Left forelimb (tissue), 1 donor: ENCODE measurements around the gene PPDPF.
"Not testable (repeated sequence)": the region's sequence is repeated elsewhere in the genome, so short reads cannot be mapped to it uniquely, and the experiment has no call there.

Experiments
- DNase-seq: peaks from one replicate; pipeline ENCODE4 v3.0.0-alpha.2; 2018; ENCODE audit warnings: low spot score

The PPDPF gene

DNA sequence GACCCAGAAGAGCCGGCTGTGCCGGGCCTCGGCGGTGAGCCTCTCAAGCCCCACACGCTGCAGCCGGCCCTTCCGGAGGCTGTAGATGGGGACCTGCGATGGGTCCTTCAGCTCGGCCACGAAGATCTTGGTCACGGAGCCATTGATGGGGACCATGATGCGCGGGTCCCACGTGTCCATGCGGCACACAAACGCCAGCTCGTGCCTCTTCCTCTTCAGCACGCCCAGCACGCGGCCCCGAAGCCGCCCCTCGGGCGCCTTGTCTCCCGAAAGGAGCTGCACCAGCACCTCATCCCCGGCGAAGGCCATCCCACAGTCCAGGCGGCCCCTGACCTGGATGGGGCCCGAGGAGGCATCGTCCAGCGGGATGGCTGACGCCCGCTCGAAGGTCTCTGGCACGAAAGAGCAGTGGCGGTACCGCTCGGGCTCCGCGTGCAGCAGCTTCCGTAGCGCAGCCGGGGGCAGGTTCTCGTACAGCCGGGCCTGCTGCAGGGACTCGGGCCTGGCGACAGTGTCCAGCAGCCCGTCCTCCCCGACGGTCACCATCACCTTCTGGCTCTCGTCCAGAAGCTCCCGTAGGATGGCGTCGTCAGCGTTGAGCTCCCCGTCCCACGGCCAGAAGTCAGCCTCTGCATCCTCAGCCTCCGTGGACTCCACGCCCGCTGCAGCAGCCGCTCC, 44.6 kb downstream of the PPDPF start:
- DNase-seq = no peak

DNA sequence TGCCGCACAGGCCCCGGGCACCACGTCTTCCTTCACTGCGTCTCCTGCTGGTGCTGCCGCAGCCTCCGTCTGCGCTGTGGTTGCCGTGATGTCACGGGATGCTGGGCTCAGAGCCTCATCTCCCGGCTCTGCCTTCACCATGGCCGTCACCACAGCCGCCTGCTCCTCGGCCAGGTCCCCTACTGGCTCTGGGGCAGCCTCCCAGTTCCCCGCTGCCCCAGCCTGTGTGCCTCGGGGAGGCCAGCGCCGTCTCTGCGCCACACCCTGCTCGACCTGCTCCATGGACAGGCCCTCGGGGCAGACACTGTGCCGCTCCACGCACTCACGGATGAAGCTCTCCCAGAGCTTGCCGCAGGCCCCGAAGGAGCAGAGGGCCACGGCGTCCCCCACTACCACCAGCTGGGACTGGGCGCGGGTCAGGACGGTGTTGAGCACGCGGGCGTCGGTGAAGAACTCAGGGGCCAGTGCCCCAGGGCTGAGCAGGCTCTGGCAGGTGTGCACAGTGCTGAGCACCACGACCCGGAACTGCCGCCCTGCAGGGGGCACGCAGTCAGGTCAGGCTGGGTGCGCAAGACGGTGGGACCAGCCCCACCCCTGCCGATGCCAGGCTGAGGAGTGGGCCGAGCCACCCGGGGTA, 45.3 kb downstream of the PPDPF start:
- no peak for DNase-seq

DNA sequence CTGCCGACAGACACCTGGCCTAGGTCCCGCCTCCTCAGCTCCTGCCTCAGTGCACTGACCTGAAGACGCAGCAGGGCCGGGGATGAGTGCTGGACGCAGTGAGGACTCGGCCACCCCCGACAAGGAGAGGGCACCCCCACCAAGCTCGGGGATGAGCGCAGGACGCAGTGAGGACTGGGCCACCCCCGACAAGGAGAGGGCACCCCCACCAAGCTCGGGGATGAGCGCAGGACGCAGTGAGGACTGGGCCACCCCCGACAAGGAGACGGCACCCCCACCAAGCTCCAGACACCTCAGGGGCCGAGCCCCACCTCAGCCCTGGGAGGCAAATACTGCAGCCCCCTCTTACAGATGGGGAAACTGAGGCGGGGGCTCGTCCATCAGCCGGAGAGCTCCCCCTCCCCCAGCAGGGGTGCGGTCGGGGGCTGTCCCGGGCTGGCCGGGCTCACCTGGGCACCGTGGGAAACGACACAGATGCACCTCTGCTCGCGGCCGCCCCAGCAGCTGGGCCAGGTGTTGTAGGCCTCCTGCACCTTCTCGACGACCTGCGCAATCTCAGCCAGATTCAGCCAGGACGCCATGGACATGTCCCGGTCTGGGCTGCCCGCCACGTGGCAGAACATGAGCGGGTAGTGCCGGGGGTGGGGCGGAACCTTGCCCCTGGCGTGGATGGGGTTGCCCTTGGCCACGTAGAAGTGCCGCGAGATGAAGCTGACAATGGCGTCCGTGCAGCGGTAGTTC, 46.0 kb downstream of the PPDPF start:
- DNase-seq = no peak

DNA sequence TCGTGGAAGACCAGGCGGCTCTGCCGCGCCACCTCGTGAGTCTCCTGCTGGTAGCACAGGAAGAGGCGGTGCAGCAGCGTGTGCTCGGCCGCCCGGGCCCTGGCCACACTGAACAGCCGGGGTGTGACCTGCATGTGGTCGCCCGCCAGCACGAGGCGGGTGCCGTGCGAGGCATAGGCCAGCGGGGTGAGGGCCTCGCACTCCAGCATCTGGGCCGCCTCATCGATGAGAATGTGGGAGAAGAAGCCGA, 46.5 kb downstream of the PPDPF start:
- DNase-seq = no peak

GRCh38 chr20:63567386-63568169, 47.0 kb downstream of the PPDPF start:
- no peak for DNase-seq

DNA sequence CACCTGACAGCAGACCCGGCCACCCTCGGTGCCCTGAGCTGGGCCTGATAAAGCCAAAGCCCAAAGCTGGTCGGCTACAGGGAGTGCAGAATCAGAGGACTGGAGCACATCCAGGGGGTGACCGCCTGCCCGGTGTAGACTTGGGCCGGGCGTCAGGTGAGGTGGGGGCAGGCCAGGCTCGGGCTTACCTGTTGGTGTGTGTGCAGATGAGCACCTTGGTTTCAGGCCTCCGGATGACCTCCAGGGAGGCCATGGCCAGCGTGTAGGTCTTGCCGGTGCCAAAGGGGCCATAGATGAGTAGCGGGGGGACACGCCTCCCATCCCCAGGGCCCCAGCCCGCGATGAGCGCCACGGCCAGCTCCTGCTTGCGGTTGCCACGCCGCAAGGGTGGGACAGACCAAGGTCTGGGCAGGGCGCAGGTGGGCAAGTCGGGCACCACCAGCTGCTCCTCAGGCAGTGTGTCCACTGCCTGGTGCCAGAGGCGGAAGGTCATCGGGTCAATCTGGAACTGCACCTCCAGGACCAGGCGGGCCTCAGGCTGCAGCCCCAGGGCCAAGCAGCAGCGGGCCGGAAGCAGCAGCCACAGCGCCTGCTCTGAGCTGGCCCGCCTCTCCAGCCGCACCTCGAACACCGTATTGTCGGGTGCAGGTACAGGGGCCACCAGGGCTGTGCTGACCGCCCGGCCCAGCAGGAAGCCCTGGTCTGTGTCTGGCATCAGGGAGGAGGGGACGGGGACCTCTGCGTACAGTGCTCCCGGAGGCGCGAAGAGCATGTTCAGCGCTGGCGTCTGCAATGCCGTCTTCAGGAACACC, 47.8 kb downstream of the PPDPF start:
- DNase-seq = no peak

DNA sequence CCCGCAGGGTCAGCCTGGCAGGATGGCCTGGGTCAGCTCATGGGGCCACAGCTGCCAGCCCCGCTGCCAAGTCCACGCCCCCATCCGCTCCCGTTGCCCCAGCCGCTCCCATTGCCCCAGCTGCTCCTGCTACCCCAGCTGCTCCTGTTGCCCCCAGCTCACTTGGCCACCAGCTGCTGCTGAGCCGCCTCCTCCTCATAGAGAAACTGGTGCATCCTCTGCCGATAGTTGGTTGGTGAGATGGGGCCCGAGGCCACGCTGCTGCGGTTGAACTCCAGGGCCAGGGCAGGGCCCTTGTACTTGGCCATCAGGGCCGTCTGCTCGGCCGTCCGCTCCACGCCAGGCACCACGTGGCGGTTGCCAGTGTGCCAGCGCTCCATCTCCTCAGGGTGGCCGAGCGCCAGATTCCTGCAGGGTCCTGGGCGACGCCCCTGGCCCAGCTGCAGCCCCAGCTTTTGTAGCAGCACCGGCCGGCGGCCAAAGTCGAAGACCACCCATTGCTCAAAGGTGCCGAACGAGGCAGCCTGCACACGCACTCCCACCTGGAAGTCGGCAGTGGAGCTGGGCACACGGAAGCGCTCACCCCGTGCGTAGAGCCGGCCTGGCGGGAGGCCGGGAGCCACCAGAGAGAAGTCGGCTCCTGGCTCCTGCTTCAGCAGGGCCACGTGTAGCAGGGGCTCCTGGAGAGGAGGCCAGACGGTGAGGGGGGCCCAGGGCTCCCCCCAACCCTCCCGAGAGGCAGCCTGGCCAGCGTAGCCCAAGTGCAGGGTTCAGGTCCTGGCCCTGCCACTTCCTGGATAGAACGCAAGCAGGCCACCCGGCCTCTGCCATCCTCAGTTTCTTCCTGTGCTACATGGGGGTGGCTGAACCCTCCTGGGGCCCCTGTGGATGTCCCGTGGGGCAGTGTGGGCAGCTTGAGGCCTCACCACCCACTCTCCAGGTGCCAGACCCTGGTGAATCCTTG, 48.7 kb downstream of the PPDPF start:
- no peak for DNase-seq

- no peak for DNase-seq
These were observed 49.9 kb downstream of the PPDPF start for GRCh38 chr20:63570281-63571086.

GRCh38 chr20:63571087-63571478, 50.5 kb downstream of the PPDPF start:
- not testable (repeated sequence) for DNase-seq
